ENCODE measurements around the gene AEBP2. TPM values are rescaled to one million over a fixed set of nuclear protein-coding genes. Genes with fewer than 3 reads are reported as not detected.
"Not testable (repeated sequence)": the region's sequence is repeated elsewhere in the genome, so short reads cannot be mapped to it uniquely, and the experiment has no call there.

Gene AEBP2
- total RNA-seq, 2 donors from 2014 or later = 37.8 to 78.4 TPM

GRCh38 chr12:19547271-19547671 lies 108.0 kb downstream of the AEBP2 start:
- no peak overlapping the region for H3K4me3 ChIP-seq (ENCODE audit: low read length)
- no peaks in the 10 kb centered on the region for H3K9me3 Mint-ChIP-seq
- H3K4me1 ChIP-seq (ENCODE audit: control insufficient read depth, insufficient read depth, low read length) = no peaks in the 10 kb centered on the region
- no peak overlapping the region for H3K4me3 Mint-ChIP-seq
- H3K9ac ChIP-seq (ENCODE audit: extremely low read depth, low read length, poor library complexity, severe bottlenecking) = no peak overlapping the region
- no peaks in the 10 kb centered on the region for H3K36me3 Mint-ChIP-seq (ENCODE audit: low read depth)
- H3K27me3 Mint-ChIP-seq (ENCODE audit: insufficient read depth) = no peaks in the 10 kb centered on the region
- H3K36me3 ChIP-seq (ENCODE audit: control insufficient read depth, insufficient read depth, low read length) = no peaks in the 10 kb centered on the region
- no peaks in the 10 kb centered on the region for H3K27me3 ChIP-seq (ENCODE audit: control insufficient read depth, insufficient read depth, low read length, poor library complexity, severe bottlenecking)
- no peak overlapping the region for H3K27ac Mint-ChIP-seq
- H3K4me1 Mint-ChIP-seq = peaks cover 4% of the 10 kb centered on the region
- TF ChIP-seq CTCF (conservative IDR thresholded peaks at IDR 0.05) = no peak
- no peaks in the 10 kb centered on the region for H3K9me3 ChIP-seq (ENCODE audit: control insufficient read depth, low read length)
- no peak for DNase-seq
- H3K27ac ChIP-seq (ENCODE audit: low read depth, low read length) = no peak overlapping the region

- no peaks in the 10 kb centered on the region for H3K9me3 Mint-ChIP-seq
- Histone ChIP-seq H3K27ac (ENCODE audit: low read depth, low read length) (no peak overlapping the region), H3K27me3 (ENCODE audit: control insufficient read depth, insufficient read depth, low read length, poor library complexity, severe bottlenecking) (no peaks in the 10 kb centered on the region), H3K36me3 (ENCODE audit: control insufficient read depth, insufficient read depth, low read length) (no peaks in the 10 kb centered on the region), H3K9ac (ENCODE audit: extremely low read depth, low read length, poor library complexity, severe bottlenecking) (no peak overlapping the region), H3K4me1 (ENCODE audit: control insufficient read depth, insufficient read depth, low read length) (no peaks in the 10 kb centered on the region), H3K4me3 (ENCODE audit: low read length) (no peak overlapping the region), H3K9me3 (ENCODE audit: control insufficient read depth, low read length) (no peaks in the 10 kb centered on the region)
- no peak for TF ChIP-seq CTCF (conservative IDR thresholded peaks at IDR 0.05)
- H3K4me3 Mint-ChIP-seq = no peak overlapping the region
- H3K27ac Mint-ChIP-seq = no peak overlapping the region
- H3K27me3 Mint-ChIP-seq (ENCODE audit: insufficient read depth) = no peaks in the 10 kb centered on the region
- 92 to 94% methylated on average over 2 to 3 of the region's 4 CpGs for WGBS, 2 experiments (ENCODE audit: insufficient coverage in 1 of 2, insufficient read length in 1 of 2)
- H3K36me3 Mint-ChIP-seq (ENCODE audit: low read depth) = no peaks in the 10 kb centered on the region
- no peak for DNase-seq
- H3K4me1 Mint-ChIP-seq = peaks cover 4% of the 10 kb centered on the region
Measured at GRCh38 chr12:19548834-19549233, 109.5 kb downstream of the AEBP2 start.

GRCh38 chr12:19550626-19551025 lies 111.3 kb downstream of the AEBP2 start:
- Mint-ChIP-seq H3K9me3 (no peaks in the 10 kb centered on the region), H3K4me3 (no peak overlapping the region), H3K36me3 (ENCODE audit: low read depth) (no peaks in the 10 kb centered on the region), H3K27me3 (ENCODE audit: insufficient read depth) (no peaks in the 10 kb centered on the region), H3K4me1 (peaks cover 4% of the 10 kb centered on the region), H3K27ac (no peak overlapping the region)
- no peak for DNase-seq
- H3K4me1 ChIP-seq (ENCODE audit: control insufficient read depth, insufficient read depth, low read length) = no peaks in the 10 kb centered on the region
- H3K9ac ChIP-seq (ENCODE audit: extremely low read depth, low read length, poor library complexity, severe bottlenecking) = no peak overlapping the region
- H3K36me3 ChIP-seq (ENCODE audit: control insufficient read depth, insufficient read depth, low read length) = no peaks in the 10 kb centered on the region
- WGBS, 2 experiments (ENCODE audit: insufficient coverage in 1 of 2, insufficient read length in 1 of 2) = 80 to 92% methylated on average over 2 to 3 of the region's 4 CpGs
- no peak overlapping the region for H3K4me3 ChIP-seq (ENCODE audit: low read length)
- no peaks in the 10 kb centered on the region for H3K9me3 ChIP-seq (ENCODE audit: control insufficient read depth, low read length)
- no peak for TF ChIP-seq CTCF (conservative IDR thresholded peaks at IDR 0.05)
- H3K27ac ChIP-seq (ENCODE audit: low read depth, low read length) = no peak overlapping the region
- no peaks in the 10 kb centered on the region for H3K27me3 ChIP-seq (ENCODE audit: control insufficient read depth, insufficient read depth, low read length, poor library complexity, severe bottlenecking)

GRCh38 chr12:19552441-19553097 lies 113.3 kb downstream of the AEBP2 start:
- H3K4me1 Mint-ChIP-seq; H3K36me3 Mint-ChIP-seq (ENCODE audit: low read depth); H3K4me3 ChIP-seq (ENCODE audit: low read length); H3K36me3 ChIP-seq (ENCODE audit: control insufficient read depth, insufficient read depth, low read length); H3K27ac ChIP-seq (ENCODE audit: low read depth, low read length); H3K9ac ChIP-seq (ENCODE audit: extremely low read depth, low read length, poor library complexity, severe bottlenecking); H3K27ac Mint-ChIP-seq; H3K4me1 ChIP-seq (ENCODE audit: control insufficient read depth, insufficient read depth, low read length); H3K27me3 ChIP-seq (ENCODE audit: control insufficient read depth, insufficient read depth, low read length, poor library complexity, severe bottlenecking); H3K9me3 ChIP-seq (ENCODE audit: control insufficient read depth, low read length); DNase-seq; H3K4me3 Mint-ChIP-seq; H3K27me3 Mint-ChIP-seq (ENCODE audit: insufficient read depth); H3K9me3 Mint-ChIP-seq: not testable (repeated sequence)
- 85 to 94% methylated on average over 8 to 13 of the region's 13 CpGs for WGBS, 2 experiments (ENCODE audit: insufficient coverage in 1 of 2, insufficient read length in 1 of 2)

Measured in endodermal cell (in vitro differentiated cells).